Ovary (tissue), 9 donors: Measurements from ENCODE around the gene DOK1. TPM values are rescaled to one million over a fixed set of nuclear protein-coding genes. Genes with fewer than 3 reads are reported as not detected.

Source experiments
- DNase-seq, 5 donors: peaks; one replicate each; pipeline ENCODE4 v3.0.0-alpha.2; 2019 to 2020
- H3K27ac ChIP-seq, 2 donors: fragments of 200-600 bp; one replicate each; pipeline versions ENCODE4 v1.5.1 to v1.8.0; 2019 to 2022
- H3K27me3 ChIP-seq: fragments of 200-600 bp; one replicate; pipeline ENCODE4 v1.8.0; 2022
- H3K36me3 ChIP-seq: fragments of 200-600 bp; sonication (generic); one replicate; pipeline ENCODE4 v1.5.1; 2019
- H3K4me1 ChIP-seq: one replicate; pipeline ENCODE4 v1.8.1; 2013; ENCODE audit warnings: mild to moderate bottlenecking, moderate library complexity; ENCODE audit not compliant: insufficient read depth
- H3K4me3 ChIP-seq: fragments of 200-600 bp; sonication (generic); one replicate; pipeline ENCODE4 v1.5.1; 2017
- H3K9me3 ChIP-seq, 2 donors: fragments of 200-600 bp in 1 of 2; sonication (generic) in 1 of 2; one replicate each; pipeline versions ENCODE4 v1.5.1 to v1.8.1; 2013 to 2019; ENCODE audit warnings: mild to moderate bottlenecking in 1 of 2, moderate library complexity in 1 of 2
- CTCF ChIP-seq, 3 donors: fragments of 450-650 bp in 2 of 3; fragments of 200-600 bp in 1 of 3; IDR thresholded peaks; one replicate each; pipeline versions ENCODE4 v1.5.1 to v1.8.0; 2016 to 2022; ENCODE audit warnings: antibody characterized with exemption in 3 of 3, mild to moderate bottlenecking in 1 of 3
- EP300 ChIP-seq: sonication (generic); formaldehyde crosslinking; IDR thresholded peaks from one replicate; pipeline ENCODE4 v1.6.1; 2017; ENCODE audit warnings: antibody characterized with exemption
- POLR2A ChIP-seq: fragments of 450-650 bp; IDR thresholded peaks from one replicate; pipeline ENCODE4 v1.6.1; 2017; ENCODE audit warnings: antibody characterized with exemption, mild to moderate bottlenecking, moderate library complexity
- WGBS, 3 donors: extraction: QIAGEN DNeasy Blood & Tissue Kit in 1 of 3; methylation state at CpG; one replicate each; pipeline versions ENCODE4 v1.1.5 to v1.1.7; 2013 to 2017; 5-methylcytosine and 5-hydroxymethylcytosine counted together
- intact Hi-C, 4 donors: fragments of 100-400 bp; cut with DNase I; formaldehyde crosslinking; loops; one replicate each; pipeline versions ENCODE4 v1.11.0 to v1.15.1; 2022 to 2023
- polyA plus RNA-seq, 2 donors: library from polyadenylated mRNA; stranded (reverse); fragments of 200-250 nt in 1 of 2; fragments of 350-450 nt in 1 of 2; fragmentation: Illumina TruSeq in 1 of 2; extraction: RNeasy Lipid Tissue Mini Kit (QIAGEN cat#74804) in 1 of 2; gene quantifications; one replicate each; pipeline ENCODE4 v1.2.3, GENCODE V29; 2013 to 2014
- total RNA-seq, 7 donors: library from RNA; depleted of rRNA in 2 of 7; stranded (reverse); fragments of >200 nt in 2 of 7; fragmentation: NEBNext Ultra II Directional in 3 of 7; extraction: Animal tissue kit (Norgen Biotek cat#: 25700) in 3 of 7; gene quantifications; one replicate each; pipeline versions ENCODE4 v1.1.0 to v1.2.4, GENCODE V29; 2016 to 2023
- donor health status: DM: no; HTN: no; CAD: no; lungs with moderate emphysema.
- donor health status: DM: no; HTN: no; CAD: no.
- donor health status: Bipolar disorder and iron deficiency.
- donor health status: DM: yes; HTN: yes; CAD: no.
- donor health status: DM: no; HTN: no; CAD: no.
- donor health status: DM: yes; HTN: yes; CAD: no.

The DOK1 gene
- total and polyA plus RNA-seq, 9 donors = 6.5 to 16.0 (median 12.9) TPM

DNA sequence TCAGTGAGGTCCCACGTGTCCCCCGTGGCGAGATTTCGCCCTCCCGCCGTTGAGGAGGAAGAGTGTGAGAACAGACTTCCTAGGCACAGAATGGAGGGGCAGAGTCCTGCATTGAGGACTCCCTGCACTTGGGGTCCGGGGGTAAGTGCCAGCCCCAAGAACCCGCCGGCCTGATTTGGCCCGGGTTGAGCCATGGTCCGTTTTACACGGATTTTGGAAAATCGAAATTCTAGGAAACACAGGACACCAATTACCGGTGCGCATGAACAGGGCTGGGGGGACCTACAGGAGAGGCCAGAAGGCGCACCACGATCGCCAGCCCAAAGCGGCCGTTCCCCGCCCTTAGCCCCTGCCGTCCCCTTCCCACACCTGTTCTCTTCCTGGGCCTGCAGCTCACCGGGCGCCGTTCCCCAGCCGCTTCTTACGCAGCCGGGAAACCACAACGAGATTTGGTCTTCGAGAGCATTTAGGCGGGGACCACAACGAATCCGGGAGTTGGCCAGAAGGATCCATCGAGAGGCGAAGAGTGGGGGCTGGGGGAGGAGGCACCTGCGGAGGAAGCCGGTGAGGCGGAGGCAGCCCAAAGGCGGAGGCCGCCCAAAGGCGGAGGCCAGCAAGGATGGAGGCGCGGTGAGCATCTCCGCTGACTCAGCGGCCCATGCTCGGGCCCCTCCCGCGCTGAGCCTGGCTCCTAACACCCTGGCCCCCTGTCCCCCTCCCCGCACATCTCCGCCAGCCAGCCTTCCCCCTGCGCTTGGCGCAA lies 40.7 kb upstream of the DOK1 start:
- H3K4me3 ChIP-seq = no peak overlapping the region
- 4 to 9% (median 6%) methylated on average over 48 to 52 of the region's 52 CpGs for WGBS, 3 donors
- H3K36me3 ChIP-seq = no peaks in the 10 kb centered on the region
- TF ChIP-seq CTCF (IDR thresholded peaks at IDR 0.05) = no peak
- no peak for TF ChIP-seq EP300
- TF ChIP-seq POLR2A = no peak
- H3K9me3 ChIP-seq = no peaks in the 10 kb centered on the region
- DNase-seq = peak in 2 of 5 donors; percentile 21 to 31
- intact Hi-C loops = no loop called here
- peaks cover 18% of the 10 kb centered on the region for H3K27me3 ChIP-seq
- no peak overlapping the region for H3K27ac ChIP-seq
- peaks cover 3% of the 10 kb centered on the region for H3K4me1 ChIP-seq

DNA sequence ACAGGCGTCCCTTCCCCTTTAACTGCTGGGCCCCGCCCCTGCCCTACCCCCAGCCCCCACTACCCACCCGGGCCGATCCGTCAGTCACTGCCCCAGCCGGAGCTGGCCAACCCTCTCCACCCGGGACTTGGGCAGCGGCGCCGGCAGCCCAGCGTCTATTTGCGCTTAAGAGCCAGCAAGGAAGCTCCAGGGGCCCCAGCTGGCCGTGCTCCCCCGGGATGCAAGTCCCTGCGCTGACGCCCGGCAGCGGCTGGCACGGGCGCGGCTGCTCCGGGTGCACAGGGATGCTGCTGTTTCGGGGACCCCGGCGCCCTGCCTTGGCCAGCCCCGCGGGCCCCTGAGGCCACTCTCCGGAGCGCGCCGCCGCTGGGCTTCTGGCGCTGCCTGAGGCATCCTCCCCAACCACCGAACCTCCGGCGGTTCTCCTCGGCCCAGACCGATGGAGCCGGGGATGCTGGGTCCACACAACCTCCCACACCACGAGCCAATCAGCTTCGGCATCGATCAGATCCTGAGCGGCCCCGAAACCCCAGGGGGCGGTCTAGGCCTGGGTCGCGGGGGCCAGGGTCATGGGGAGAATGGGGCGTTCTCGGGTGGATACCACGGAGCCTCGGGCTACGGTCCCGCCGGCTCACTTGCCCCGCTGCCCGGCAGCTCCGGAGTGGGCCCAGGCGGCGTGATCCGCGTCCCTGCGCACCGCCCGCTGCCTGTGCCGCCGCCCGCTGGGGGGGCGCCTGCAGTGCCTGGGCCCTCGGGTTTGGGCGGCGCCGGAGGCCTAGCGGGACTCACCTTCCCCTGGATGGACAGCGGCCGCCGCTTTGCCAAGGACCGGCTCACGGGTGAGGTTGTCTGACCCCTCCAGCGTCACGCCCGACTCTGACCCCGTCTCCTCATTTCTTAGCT lies 39.9 kb upstream of the DOK1 start, which contains the start of gene TLX2:
TSS of gene TLX2 (plus strand) at position 83 of the 903 bp plus-strand sequence. CDS start at position 440, 357 bp downstream.
- Histone ChIP-seq H3K27ac (no peak within 1 kb of the TSS), H3K4me1 (peaks cover 3% of the 10 kb centered on the region), H3K9me3 (no peaks in the 10 kb centered on the region), H3K4me3 (no peak within 1 kb of the TSS), H3K27me3 (peaks cover 18% of the 10 kb centered on the region), H3K36me3 (no peaks in the 10 kb centered on the region)
- DNase-seq = no peak
- no peak for TF ChIP-seq EP300
- no peak for TF ChIP-seq POLR2A
- no peak for TF ChIP-seq CTCF (IDR thresholded peaks at IDR 0.05)
- WGBS, 3 donors = 4% methylated on average over 54 to 82 of the region's 82 CpGs
- intact Hi-C loops = no loop called here

- DNase-seq = no peak
- H3K27ac ChIP-seq = no peak overlapping the region
- H3K27me3 ChIP-seq = peaks cover 18% of the 10 kb centered on the region
- no peak for TF ChIP-seq POLR2A
- TF ChIP-seq CTCF (IDR thresholded peaks at IDR 0.05) = no peak
- TF ChIP-seq EP300 = no peak
- H3K36me3 ChIP-seq = no peaks in the 10 kb centered on the region
- 3 to 4% (median 4%) methylated on average over 30 to 60 of the region's 60 CpGs for WGBS, 3 donors
- peaks cover 3% of the 10 kb centered on the region for H3K4me1 ChIP-seq
- intact Hi-C loops = no loop called here
- no peak overlapping the region for H3K4me3 ChIP-seq
- no peaks in the 10 kb centered on the region for H3K9me3 ChIP-seq
These were observed 39.1 kb upstream of the DOK1 start for GRCh38 chr2:74515271-74515980.

GRCh38 chr2:74515981-74516633 lies 38.4 kb upstream of the DOK1 start:
- 1 to 6% (median 2%) methylated on average over 35 to 72 of the region's 72 CpGs for WGBS, 3 donors
- Histone ChIP-seq H3K36me3 (no peaks in the 10 kb centered on the region), H3K4me3 (no peak overlapping the region), H3K27ac (no peak overlapping the region), H3K4me1 (peaks cover 3% of the 10 kb centered on the region), H3K9me3 (no peaks in the 10 kb centered on the region), H3K27me3 (peaks cover 18% of the 10 kb centered on the region)
- TF ChIP-seq CTCF (IDR thresholded peaks at IDR 0.05) (no peak), EP300 (no peak), POLR2A (no peak)
- no peak for DNase-seq
- intact Hi-C loops = no loop called here
